Spinal cord (tissue), 10 donors: ENCODE results near the gene MRPL19. TPM values are rescaled to one million over a fixed set of nuclear protein-coding genes. Genes with fewer than 3 reads are reported as not detected.
"Not testable (repeated sequence)": the region's sequence is repeated elsewhere in the genome, so short reads cannot be mapped to it uniquely, and the experiment has no call there.

Experiments used
- DNase-seq, 6 donors: peaks; one replicate each; pipeline versions ENCODE4 v3.0.0 to v3.0.0-alpha.2; 2013 to 2015; ENCODE audit warnings: low spot score in 6 of 6, low read depth in 4 of 6
- H3K27ac ChIP-seq: one replicate; pipeline ENCODE4 v1.5.1; 2013; ENCODE audit warnings: low read depth, low read length, control low read depth
- H3K27me3 ChIP-seq: one replicate; pipeline ENCODE4 v1.6.1; 2013; ENCODE audit warnings: low read length; ENCODE audit not compliant: control insufficient read depth, insufficient read depth
- H3K36me3 ChIP-seq: one replicate; pipeline ENCODE4 v1.6.1; 2013; ENCODE audit warnings: low read length; ENCODE audit not compliant: control insufficient read depth, insufficient read depth
- H3K4me1 ChIP-seq: one replicate; pipeline ENCODE4 v1.6.1; 2013; ENCODE audit warnings: low read length; ENCODE audit not compliant: control insufficient read depth, insufficient read depth
- H3K4me3 ChIP-seq: one replicate; pipeline ENCODE4 v1.5.1; 2013; ENCODE audit warnings: low read depth, low read length, control low read depth
- H3K9me3 ChIP-seq: one replicate; pipeline ENCODE4 v1.6.1; 2013; ENCODE audit warnings: low read length; ENCODE audit not compliant: control insufficient read depth, insufficient read depth
- WGBS: methylation state at CpG from one replicate; pipeline ENCODE4 v1.1.5; 2013; ENCODE audit warnings: missing lambda C conversion rate; ENCODE audit not compliant: insufficient coverage; 5-methylcytosine and 5-hydroxymethylcytosine counted together
- polyA plus RNA-seq, 2 donors: library from polyadenylated mRNA; unstranded; fragments of 120-200 nt; gene quantifications; one replicate each; pipeline ENCODE4 v1.2.1, GENCODE V29; 2013; ENCODE audit not compliant: insufficient read length in 2 of 2
- total RNA-seq, 2 donors: library from RNA; depleted of rRNA in 1 of 2; stranded (reverse); fragments of 120-200 nt in 1 of 2; fragments of >200 nt in 1 of 2; gene quantifications; one replicate each; pipeline versions ENCODE4 v1.2.3 to v1.2.4, GENCODE V29; 2013 to 2014
- donor health status: healthy.

Gene MRPL19
- total and polyA plus RNA-seq, 4 donors = 40.8 to 59.9 (median 55.8) TPM

GRCh38 chr2:75646090-75646582, 447 bp upstream of the MRPL19 start:
- 65% methylated on average over 7 of the region's 9 CpGs for WGBS
- H3K27ac ChIP-seq = peak overlapping the region; percentile 78

GRCh38 chr2:75647771-75648170, 1.2 kb downstream of the MRPL19 start:
- no peak for DNase-seq
- no peak overlapping the region for H3K27ac ChIP-seq
- WGBS = no CpG with 5 or more reads among the region's 3 CpGs
- peaks cover 14% of the 10 kb centered on the region for H3K36me3 ChIP-seq
- no peaks in the 10 kb centered on the region for H3K9me3 ChIP-seq
- H3K27me3 ChIP-seq = no peaks in the 10 kb centered on the region
- peak overlapping the region; percentile 97 for H3K4me3 ChIP-seq
- no peaks in the 10 kb centered on the region for H3K4me1 ChIP-seq

More at GRCh38 chr2:75646090-75646582, 447 bp upstream of the MRPL19 start:
- no peak for DNase-seq
- no peaks in the 10 kb centered on the region for H3K27me3 ChIP-seq
- peaks cover 14% of the 10 kb centered on the region for H3K36me3 ChIP-seq
- H3K4me3 ChIP-seq = peak overlapping the region; percentile 97
- H3K9me3 ChIP-seq = no peaks in the 10 kb centered on the region
- H3K4me1 ChIP-seq = no peaks in the 10 kb centered on the region

- Histone ChIP-seq H3K4me1 (no peaks in the 10 kb centered on the region), H3K27ac (no peak overlapping the region), H3K27me3 (no peaks in the 10 kb centered on the region), H3K36me3 (peaks cover 14% of the 10 kb centered on the region), H3K4me3 (no peak overlapping the region), H3K9me3 (no peaks in the 10 kb centered on the region)
- DNase-seq = no peak
- WGBS = no CpG with 5 or more reads among the region's 2 CpGs
Measured at GRCh38 chr2:75654012-75654411, 7.4 kb downstream of the MRPL19 start.

GRCh38 chr2:75655861-75656260, 9.3 kb downstream of the MRPL19 start:
- WGBS = 82% methylated on average over 1 of the region's 1 CpG
- Histone ChIP-seq H3K4me1 (no peaks in the 10 kb centered on the region), H3K4me3 (no peak overlapping the region), H3K36me3 (peaks cover 5% of the 10 kb centered on the region), H3K27ac (no peak overlapping the region), H3K27me3 (no peaks in the 10 kb centered on the region), H3K9me3 (no peaks in the 10 kb centered on the region)
- no peak for DNase-seq

GRCh38 chr2:75656563-75656962, 10.0 kb downstream of the MRPL19 start:
- WGBS = no CpG with 5 or more reads among the region's 1 CpG
- Histone ChIP-seq H3K27me3 (no peaks in the 10 kb centered on the region), H3K4me3 (no peak overlapping the region), H3K27ac (no peak overlapping the region), H3K36me3 (peaks cover 8% of the 10 kb centered on the region), H3K9me3 (no peaks in the 10 kb centered on the region), H3K4me1 (no peaks in the 10 kb centered on the region)
- no peak for DNase-seq

GRCh38 chr2:75657798-75658197, 11.2 kb downstream of the MRPL19 start:
- Histone ChIP-seq H3K4me3 (no peak overlapping the region), H3K9me3 (no peaks in the 10 kb centered on the region), H3K4me1 (no peaks in the 10 kb centered on the region), H3K27me3 (no peaks in the 10 kb centered on the region), H3K36me3 (peaks cover 8% of the 10 kb centered on the region), H3K27ac (no peak overlapping the region)
- no peak for DNase-seq

GRCh38 chr2:75666911-75667310, 20.3 kb downstream of the MRPL19 start:
- DNase-seq = no peak
- no CpG with 5 or more reads among the region's 6 CpGs for WGBS
- H3K27me3 ChIP-seq = no peaks in the 10 kb centered on the region
- H3K9me3 ChIP-seq = no peaks in the 10 kb centered on the region
- no peak overlapping the region for H3K27ac ChIP-seq
- no peaks in the 10 kb centered on the region for H3K4me1 ChIP-seq
- peaks cover 9% of the 10 kb centered on the region for H3K36me3 ChIP-seq
- H3K4me3 ChIP-seq = no peak overlapping the region

- no peak overlapping the region for H3K27ac ChIP-seq
- H3K27me3 ChIP-seq = no peaks in the 10 kb centered on the region
- H3K4me3 ChIP-seq = no peak overlapping the region
- no peak for DNase-seq
- H3K4me1 ChIP-seq = no peaks in the 10 kb centered on the region
- H3K36me3 ChIP-seq = peaks cover 11% of the 10 kb centered on the region
- no peaks in the 10 kb centered on the region for H3K9me3 ChIP-seq
- no CpG with 5 or more reads among the region's 2 CpGs for WGBS
Measured at GRCh38 chr2:75667884-75668283, 21.3 kb downstream of the MRPL19 start.

GRCh38 chr2:75675423-75675822, 28.8 kb downstream of the MRPL19 start:
- not testable (repeated sequence) for DNase-seq, H3K4me3 ChIP-seq, H3K27ac ChIP-seq, H3K36me3 ChIP-seq, H3K4me1 ChIP-seq, H3K27me3 ChIP-seq, H3K9me3 ChIP-seq
- 60% methylated on average over 1 of the region's 4 CpGs for WGBS

GRCh38 chr2:75675908-75676307, 29.3 kb downstream of the MRPL19 start:
- Histone ChIP-seq H3K4me1 (no peaks in the 10 kb centered on the region), H3K27me3 (no peaks in the 10 kb centered on the region), H3K4me3 (no peak overlapping the region), H3K27ac (no peak overlapping the region), H3K9me3 (no peaks in the 10 kb centered on the region), H3K36me3 (peaks cover 5% of the 10 kb centered on the region)
- no CpG with 5 or more reads among the region's 3 CpGs for WGBS
- DNase-seq = no peak
